Breast epithelium (tissue), 3 donors: ENCODE results near the gene MTSS2.

ENCODE experiments used
- CTCF ChIP-seq, 3 donors: fragments of 450-650 bp; IDR thresholded peaks; one replicate each; pipeline ENCODE4 v1.5.1; 2016 to 2017; ENCODE audit warnings: antibody characterized with exemption in 3 of 3, mild to moderate bottlenecking in 3 of 3, moderate library complexity in 3 of 3
- POLR2A ChIP-seq: fragments of 450-650 bp; IDR thresholded peaks from one replicate; pipeline ENCODE4 v1.6.1; 2016; ENCODE audit warnings: antibody characterized with exemption, mild to moderate bottlenecking, moderate library complexity

GRCh38 chr16:70687102-70687511, 1.3 kb upstream of the MTSS2 start:
- no peak for TF ChIP-seq CTCF (IDR thresholded peaks at IDR 0.05)
- no peak for TF ChIP-seq POLR2A
